K562 (cell line): Measurements from ENCODE around the gene DAP. TPM values are rescaled to one million over a fixed set of nuclear protein-coding genes. Genes with fewer than 3 reads are reported as not detected.

Source experiments
- ATAC-seq: fragments of 200-7000 bp; cut with Tn5 transposase; 3 replicates; pipeline ENCODE4 v1.9.1; 2020; ENCODE audit warnings: moderate library complexity
- BruUV-seq: library from RNA; stranded (reverse); fragments of 400-500 nt; replicated peaks from 2 replicates; lab custom pipeline; 2021; lab: Mats Ljungman, UMichigan
- CTCF ChIA-PET: fragments of 300-600 bp; formaldehyde crosslinking; extraction: SDS; loops from one replicate; lab custom pipeline; 2021; ENCODE audit warnings: low intra/inter-chr PET ratio; lab: Yijun Ruan, JAX
- POLR2A ChIA-PET: fragments of 300-600, 350-650 bp; sonication (Branson Sonifier 250); formaldehyde crosslinking; extraction: SDS; loops from one replicate; lab custom pipeline; 2021; ENCODE audit warnings: antibody characterized with exemption, inconsistent platforms; lab: Yijun Ruan, JAX
- DNase-seq, 4 experiments: peaks; one replicate each; pipeline versions ENCODE4 v3.0.0 to v3.0.0-alpha.2; 2011 to 2018; ENCODE audit warnings: low spot score in 3 of 4, mixed read lengths in 3 of 4; ENCODE audit errors: extremely low read depth in 1 of 4
- FAIRE-seq: peaks from 2 replicates; lab custom pipeline; 2011; peaks lifted over from hg19 to GRCh38; lab: Jason Lieb, UNC
- H2AFZ ChIP-seq: 2 replicates; pipeline ENCODE4 v1.6.0; 2011; ENCODE audit warnings: low read depth, low read length, control low read depth, inconsistent platforms
- H3K27ac ChIP-seq: fragments of 200-600 bp; 3 replicates; pipeline ENCODE4 v1.8.0; 2011; ENCODE audit warnings: low read depth, mild to moderate bottlenecking, control low read depth, inconsistent platforms, low read length, moderate library complexity, mixed read lengths; ENCODE audit errors: extremely low read depth
- H3K27me3 ChIP-seq, 2 experiments: fragments of 300-600 bp in 1 of 2; 2 replicates in 1 of 2; 3 replicates in 1 of 2; pipeline versions ENCODE4 v1.6.0 to v1.8.0; 2011; ENCODE audit warnings: inconsistent platforms in 2 of 2, low read length in 2 of 2, mild to moderate bottlenecking in 1 of 2, mixed read lengths in 1 of 2, moderate library complexity in 1 of 2; ENCODE audit not compliant: control insufficient read depth in 2 of 2, insufficient read depth in 2 of 2
- H3K36me3 ChIP-seq: fragments of 300-600 bp; 3 replicates; pipeline ENCODE4 v1.8.0; 2011; ENCODE audit warnings: mild to moderate bottlenecking, low read length, inconsistent platforms; ENCODE audit not compliant: control insufficient read depth, insufficient read depth
- H3K4me1 ChIP-seq, 2 experiments: fragments of 200-600 bp in 1 of 2; replicated peaks in 1 of 2; 2 replicates in 1 of 2; 3 replicates in 1 of 2; pipeline versions ENCODE4 v1.5.1 to v1.8.0; 2011; ENCODE audit warnings: inconsistent platforms in 2 of 2, low read length in 2 of 2, mild to moderate bottlenecking in 1 of 2, mixed read lengths in 1 of 2, moderate library complexity in 1 of 2; ENCODE audit not compliant: control insufficient read depth in 2 of 2, insufficient read depth in 2 of 2
- H3K4me2 ChIP-seq: 2 replicates; pipeline ENCODE4 v1.6.1; 2011; ENCODE audit warnings: low read length, control low read depth, inconsistent platforms, mixed read lengths; ENCODE audit not compliant: insufficient read depth
- H3K4me3 ChIP-seq: fragments of 200-600 bp; sonication (generic), shearing (Covaris generic); 2 replicates; pipeline ENCODE4 v1.5.1; 2016; ENCODE audit warnings: control low read depth, inconsistent platforms
- H3K79me2 ChIP-seq: fragments of 200-600 bp; 3 replicates; pipeline ENCODE4 v1.8.0; 2011; ENCODE audit warnings: low read length, inconsistent platforms; ENCODE audit not compliant: control insufficient read depth, insufficient read depth
- H3K9ac ChIP-seq, 2 experiments: 2 replicates each; pipeline versions ENCODE4 v1.6.0 to v1.6.1; 2011; ENCODE audit warnings: low read depth in 2 of 2, low read length in 2 of 2, control low read depth in 1 of 2, inconsistent platforms in 1 of 2, mild to moderate bottlenecking in 1 of 2, mixed read lengths in 1 of 2; ENCODE audit not compliant: insufficient read depth in 1 of 2
- H3K9me1 ChIP-seq: one replicate; pipeline ENCODE4 v1.6.0; 2011; ENCODE audit warnings: inconsistent platforms, mild to moderate bottlenecking, low read length, moderate library complexity; ENCODE audit not compliant: control insufficient read depth, insufficient read depth
- H3K9me3 ChIP-seq: replicated peaks from 2 replicates; pipeline ENCODE4 v1.5.1; 2011; ENCODE audit warnings: low read depth, low read length, inconsistent platforms; ENCODE audit not compliant: control insufficient read depth, insufficient read depth
- H4K20me1 ChIP-seq: replicated peaks from 2 replicates; pipeline ENCODE4 v1.6.1; 2011; ENCODE audit warnings: low read length, inconsistent platforms, mixed read lengths; ENCODE audit not compliant: control insufficient read depth, insufficient read depth
- NBN ChIP-seq: fragments of 450-650 bp; IDR thresholded peaks from 2 replicates; pipeline ENCODE4 v1.6.1; 2016; ENCODE audit warnings: low read depth, mild to moderate bottlenecking
- POLR2G ChIP-seq: fragments of 200-400 bp; formaldehyde crosslinking; IDR thresholded peaks from 2 replicates; pipeline ENCODE4 v1.6.1; 2017; ENCODE audit warnings: low read depth, mild to moderate bottlenecking, antibody characterized with exemption, low read length, moderate library complexity
- WHSC1 ChIP-seq: IDR thresholded peaks from one replicate; pipeline ENCODE4 v1.6.1; 2012; ENCODE audit warnings: low read length, control low read depth, inconsistent platforms
- ZNF274 ChIP-seq: IDR thresholded peaks from 2 replicates; pipeline ENCODE4 v1.6.1; 2011; ENCODE audit warnings: low read depth, mild to moderate bottlenecking, low read length, moderate library complexity, borderline replicate concordance
- WGBS: fragments of 100-300 bp; shearing (Covaris generic); methylation state at CpG from one replicate; pipeline ENCODE4 v1.1.6; 2016; ENCODE audit warnings: low coverage, mixed read lengths; ENCODE audit not compliant: insufficient coverage; ENCODE audit errors: missing lambda C conversion rate; 5-methylcytosine and 5-hydroxymethylcytosine counted together
- in situ Hi-C: fragments of 300-500 bp; cut with MboI; formaldehyde crosslinking; loops from 4 replicates; pipeline ENCODE4 v1.15.0; 2018; ENCODE audit warnings: inconsistent platforms, mixed read lengths
- intact Hi-C: fragments of 100-400 bp; cut with micrococcal nuclease; formaldehyde crosslinking; loops from 2 replicates; pipeline ENCODE4 v1.14.2; 2022
- polyA plus RNA-seq, 8 experiments: library from polyadenylated mRNA; depleted of rRNA in 4 of 8; stranded (reverse) in 5 of 8; unstranded in 3 of 8; fragments of >200 nt; fragmentation: Nextera tagmentation in 2 of 8; fragmentation: Illumina TruSeq in 1 of 8; extraction: Ambion mirVana in 2 of 8; extraction: Trizol in 1 of 8; gene quantifications; 2 replicates each; pipeline versions ENCODE4 v1.2.1 to v1.2.3, GENCODE V29; 2011 to 2014; ENCODE audit warnings: inconsistent platforms in 1 of 8, missing spikeins in 1 of 8
- total RNA-seq, 7 experiments: library from RNA; depleted of rRNA in 6 of 7; stranded (reverse); fragments of >200 nt in 6 of 7; fragmentation: Illumina TruSeq in 2 of 7; extraction: Trizol in 2 of 7; gene quantifications; 2 replicates each; pipeline versions ENCODE4 v1.2.1 to v1.2.3, GENCODE V29; 2011 to 2021; ENCODE audit warnings: low replicate concordance in 1 of 7

The DAP gene
- total and polyA plus RNA-seq, 9 of the 15 experiments (the other 6 are each of a cell fraction or from before 2014, with no cell fraction given) = 14.1 to 151 (median 34.5) TPM

DNA sequence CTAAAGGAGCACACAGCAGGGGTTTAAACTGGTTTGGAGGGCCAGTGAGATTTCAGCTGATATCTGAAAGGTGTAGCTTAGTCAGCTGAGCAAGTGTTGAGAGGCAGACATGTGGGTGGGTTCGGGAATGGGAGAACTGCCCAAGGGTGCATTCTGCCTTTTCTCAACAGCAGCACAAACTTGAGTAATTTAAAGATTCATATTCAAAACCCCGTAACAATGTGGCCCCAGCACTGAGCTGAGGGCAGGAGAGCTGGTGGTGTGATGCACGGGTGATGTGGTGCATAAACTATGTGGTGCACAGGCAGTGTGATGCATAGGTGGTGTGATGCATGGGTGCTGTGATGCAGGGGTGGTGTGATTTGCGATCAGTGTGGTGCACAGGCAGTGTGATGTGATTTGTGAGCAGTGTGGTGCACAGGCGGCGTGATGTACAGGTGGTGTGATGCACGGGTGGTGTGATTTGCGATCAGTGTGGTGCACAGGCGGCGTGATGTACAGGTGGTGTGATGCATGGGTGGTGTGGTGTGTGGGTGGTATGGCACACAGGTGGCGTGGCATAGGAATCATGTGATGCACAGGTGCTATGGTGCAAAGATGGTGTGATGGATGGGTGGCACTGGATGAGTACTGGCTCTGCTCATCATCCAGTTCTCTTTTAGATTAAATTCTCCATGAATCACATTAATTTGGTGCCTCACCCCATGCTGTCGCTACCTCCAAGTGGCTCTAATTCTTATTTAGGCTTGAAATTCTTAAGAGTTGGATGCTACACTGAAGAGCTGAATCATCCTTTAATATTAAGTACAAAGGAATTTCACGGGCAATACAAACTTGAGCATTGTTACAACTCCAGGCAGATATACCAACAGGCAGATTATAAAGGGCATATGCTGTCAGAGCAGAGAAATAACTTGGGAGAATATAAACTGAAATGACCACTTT is 53.6 kb downstream of the DAP start:
- no peak overlapping the region for H2AFZ ChIP-seq
- peaks cover 17% of the 10 kb centered on the region for H3K9me1 ChIP-seq
- H3K79me2 ChIP-seq = peaks cover 61% of the 10 kb centered on the region
- FAIRE-seq = no peak
- H3K4me2 ChIP-seq = no peak overlapping the region
- peaks cover 24% of the 10 kb centered on the region for H4K20me1 ChIP-seq
- no peaks in the 10 kb centered on the region for H3K27me3 ChIP-seq
- intact Hi-C loops (no loop called here), in situ Hi-C loops (no loop called here)
- 0 out of 4 replicates have a peak overlapping the region, but pooled peaks of 1 of the 2 experiments have one; percentile 15 for H3K9ac ChIP-seq
- BruUV-seq = no TSS peak
- H3K4me3 ChIP-seq = no peak overlapping the region
- no peaks in the 10 kb centered on the region for H3K9me3 ChIP-seq
- DNase-seq = no peak
- TF ChIP-seq NBN = no peak
- 0 out of 2 replicates have a peak, but pooled peaks have one; percentile 28 for TF ChIP-seq POLR2G
- peak; percentile 59 for TF ChIP-seq WHSC1
- 0 out of 2 replicates have a peak, but pooled peaks have one; percentile 4 for TF ChIP-seq ZNF274
- CTCF ChIA-PET = interaction anchor here (0.7 kb wide), 1 partner anchor 14 kb away, joined by 3 read pairs; no protein-coding TSS in a partner anchor
- POLR2A ChIA-PET = no interaction called here
- no peak for ATAC-seq
- peaks cover 62% of the 10 kb centered on the region for H3K36me3 ChIP-seq
- peaks cover 41 to 57% of the 10 kb centered on the region in 2 experiments for H3K4me1 ChIP-seq
- no peak overlapping the region for H3K27ac ChIP-seq
- WGBS = 92% methylated on average over 13 of the region's 13 CpGs
